GM12874 (cell line): ENCODE measurements around the gene CENPF.

Experiments
- CTCF ChIP-seq: IDR thresholded peaks from 2 replicates; pipeline ENCODE4 v1.5.1; 2011; ENCODE audit warnings: low read depth, mild to moderate bottlenecking, control low read depth, low read length, moderate library complexity; ENCODE audit not compliant: insufficient read depth

CENPF gene

GRCh38 chr1:214588963-214589597, 13.9 kb upstream of the CENPF start:
- no peak for TF ChIP-seq CTCF

- TF ChIP-seq CTCF, result no peak
These were observed 12.3 kb upstream of the CENPF start for GRCh38 chr1:214590696-214591095.

- no peak for TF ChIP-seq CTCF
These were observed 9.8 kb upstream of the CENPF start for GRCh38 chr1:214593158-214593557.

- no peak for TF ChIP-seq CTCF
These were observed 841 bp downstream of the CENPF start for GRCh38 chr1:214603819-214604252.

GRCh38 chr1:214604523-214604922, 1.5 kb downstream of the CENPF start:
- no peak for TF ChIP-seq CTCF

- no peak for TF ChIP-seq CTCF
These were observed 6.7 kb downstream of the CENPF start for GRCh38 chr1:214609692-214610091.

- no peak for TF ChIP-seq CTCF
These were observed 12.1 kb downstream of the CENPF start for GRCh38 chr1:214615109-214615508.
